SK-N-SH (cell line): ENCODE results near the gene WWOX. TPM values are rescaled to one million over a fixed set of nuclear protein-coding genes. Genes with fewer than 3 reads are reported as not detected.
"Not testable (repeated sequence)": the region's sequence is repeated elsewhere in the genome, so short reads cannot be mapped to it uniquely, and the experiment has no call there.

Experiments used
- CTCF ChIA-PET: fragments of 300-600, 350-600 bp; formaldehyde crosslinking; extraction: SDS; loops from one replicate; lab custom pipeline; 2021; lab: Yijun Ruan, JAX
- POLR2A ChIA-PET: fragments of 350-600 bp; sonication (Branson Sonifier 250); formaldehyde crosslinking; extraction: SDS; loops from one replicate; lab custom pipeline; 2020; ENCODE audit warnings: antibody characterized with exemption, inconsistent platforms; lab: Yijun Ruan, JAX
- DNase-seq: peaks from one replicate; pipeline ENCODE4 v3.0.0; 2012
- H2AFZ ChIP-seq: fragments of 200-600 bp; sonication (generic); 2 replicates; pipeline ENCODE4 v1.8.1; 2016; ENCODE audit warnings: antibody characterized with exemption, mild to moderate bottlenecking, low read depth
- H3F3A ChIP-seq: fragments of 200-600 bp; sonication (generic); replicated peaks from 2 replicates; pipeline ENCODE3; 2016; ENCODE audit warnings: antibody characterized with exemption, mild to moderate bottlenecking; ENCODE audit not compliant: insufficient read depth
- H3K27ac ChIP-seq, 2 experiments: fragments of 200-500 bp in 1 of 2; fragments of 200-600 bp in 1 of 2; sonication (Bioruptor generic) in 1 of 2; sonication (generic), shearing (Covaris generic) in 1 of 2; 2 replicates each; pipeline versions ENCODE4 v1.5.1 to v1.6.1; 2014 to 2016; ENCODE audit warnings: low read depth in 2 of 2, inconsistent platforms in 1 of 2, low read length in 1 of 2, mild to moderate bottlenecking in 1 of 2, mixed read lengths in 1 of 2
- H3K27me3 ChIP-seq: fragments of 200-600 bp; sonication (generic), shearing (Covaris generic); 2 replicates; pipeline ENCODE4 v1.6.1; 2016; ENCODE audit warnings: mixed run types; ENCODE audit not compliant: insufficient read depth
- H3K36me3 ChIP-seq, 2 experiments: fragments of 200-500 bp in 1 of 2; fragments of 200-600 bp in 1 of 2; sonication (Bioruptor generic) in 1 of 2; sonication (generic) in 1 of 2; replicated peaks in 1 of 2; 2 replicates each; pipeline versions ENCODE3 to v1.5.1; 2014 to 2016; ENCODE audit warnings: low read length in 1 of 2, mild to moderate bottlenecking in 1 of 2; ENCODE audit not compliant: insufficient read depth in 2 of 2, control insufficient read depth in 1 of 2
- H3K4me1 ChIP-seq, 2 experiments: fragments of 200-500 bp in 1 of 2; fragments of 200-600 bp in 1 of 2; sonication (Bioruptor generic) in 1 of 2; sonication (generic), shearing (Covaris generic) in 1 of 2; 2 replicates each; pipeline versions ENCODE4 v1.5.1 to v1.6.1; 2014 to 2016; ENCODE audit warnings: low read depth in 1 of 2, low read length in 1 of 2, mixed run types in 1 of 2; ENCODE audit not compliant: insufficient read depth in 2 of 2, control insufficient read depth in 1 of 2
- H3K4me2 ChIP-seq: fragments of 200-600 bp; sonication (generic), shearing (Covaris generic); 2 replicates; pipeline ENCODE4 v1.6.1; 2017; ENCODE audit warnings: mixed run types
- H3K4me3 ChIP-seq, 2 experiments: fragments of 200-500 bp in 1 of 2; fragments of 200-600 bp in 1 of 2; sonication (Bioruptor generic) in 1 of 2; sonication (generic), shearing (Covaris generic) in 1 of 2; 2 replicates each; pipeline versions ENCODE4 v1.5.1 to v1.8.1; 2014 to 2016; ENCODE audit warnings: low read depth in 2 of 2, inconsistent platforms in 1 of 2, low read length in 1 of 2, mild to moderate bottlenecking in 1 of 2, mixed read lengths in 1 of 2, moderate library complexity in 1 of 2
- H3K79me2 ChIP-seq: fragments of 200-600 bp; sonication (generic); 2 replicates; pipeline ENCODE4 v1.8.1; 2017; ENCODE audit warnings: mild to moderate bottlenecking; ENCODE audit not compliant: insufficient read depth
- H3K9ac ChIP-seq: fragments of 200-600 bp; sonication (generic); 2 replicates; pipeline ENCODE4 v1.6.1; 2017; ENCODE audit warnings: mixed run types
- H3K9me2 ChIP-seq: fragments of 200-600 bp; sonication (generic); 2 replicates; pipeline ENCODE4 v1.6.1; 2017; ENCODE audit warnings: mixed run types
- H3K9me3 ChIP-seq: fragments of 200-600 bp; sonication (generic); 2 replicates; pipeline ENCODE4 v1.6.1; 2017; ENCODE audit warnings: mixed run types, mild to moderate bottlenecking, moderate library complexity
- H4K20me1 ChIP-seq: fragments of 200-600 bp; sonication (generic); 2 replicates; pipeline ENCODE4 v1.6.1; 2017; ENCODE audit warnings: mild to moderate bottlenecking, mixed run types; ENCODE audit not compliant: insufficient read depth
- ELF1 ChIP-seq: IDR thresholded peaks from 2 replicates; pipeline ENCODE4 v1.4.0; 2012
- EP300 ChIP-seq, 2 experiments: IDR thresholded peaks; 2 replicates each; pipeline versions ENCODE4 v1.4.0 to v1.6.1; 2012; ENCODE audit warnings: borderline replicate concordance in 1 of 2, low read depth in 1 of 2, low read length in 1 of 2
- EZH2phosphoT487 ChIP-seq: fragments of 200-600 bp; sonication (generic); IDR thresholded peaks from 2 replicates; pipeline ENCODE4 v1.6.1; 2017; ENCODE audit warnings: low read depth, mixed run types, mild to moderate bottlenecking, antibody characterized with exemption, moderate library complexity, borderline replicate concordance
- FOSL2 ChIP-seq: IDR thresholded peaks from 2 replicates; pipeline ENCODE4 v1.4.0; 2012; ENCODE audit warnings: low read depth, mild to moderate bottlenecking, moderate library complexity, borderline replicate concordance
- FOXJ3 ChIP-seq: sonication (generic); formaldehyde crosslinking; IDR thresholded peaks from 2 replicates; pipeline ENCODE4 v1.5.1; 2020; ENCODE audit warnings: mild to moderate bottlenecking, missing genetic modification reagents
- NRF1 ChIP-seq: IDR thresholded peaks from 2 replicates; pipeline ENCODE4 v1.6.1; 2012; ENCODE audit warnings: low read depth, mild to moderate bottlenecking, low read length
- RAD21 ChIP-seq: IDR thresholded peaks from 2 replicates; pipeline ENCODE4 v1.6.1; 2012; ENCODE audit warnings: mild to moderate bottlenecking, low read length
- RCOR1 ChIP-seq: fragments of 150-350 bp; IDR thresholded peaks from 2 replicates; pipeline ENCODE4 v1.6.1; 2017; ENCODE audit warnings: antibody characterized with exemption, low read length
- RFX5 ChIP-seq: IDR thresholded peaks from 2 replicates; pipeline ENCODE4 v1.6.1; 2012; ENCODE audit warnings: mild to moderate bottlenecking, improper control_type of control experiment, low read length
- TAF1 ChIP-seq: IDR thresholded peaks from 2 replicates; pipeline ENCODE4 v1.6.1; 2012; ENCODE audit warnings: low read depth, mild to moderate bottlenecking, low read length, moderate library complexity, borderline replicate concordance
- TEAD4 ChIP-seq: IDR thresholded peaks from 2 replicates; pipeline ENCODE4 v1.4.0; 2012; ENCODE audit warnings: mild to moderate bottlenecking, borderline replicate concordance; ENCODE audit not compliant: insufficient read depth
- WGBS: methylation state at CpG from one replicate; pipeline ENCODE4 v1.1.6; 2017; ENCODE audit warnings: low lambda C conversion rate; 5-methylcytosine and 5-hydroxymethylcytosine counted together
- polyA plus RNA-seq, 3 experiments: library from polyadenylated mRNA; depleted of rRNA; stranded (reverse); fragments of >200 nt; gene quantifications; 2 replicates each; pipeline ENCODE4 v1.2.3, GENCODE V29; 2012
- TF ChIP-seq, protein P1 (sequence below): IDR thresholded peaks from 2 replicates; pipeline ENCODE4 v1.4.0; 2012; ENCODE audit warnings: low read depth, borderline replicate concordance
- TF ChIP-seq, protein P2 (sequence below): IDR thresholded peaks from 2 replicates; pipeline ENCODE4 v1.4.0; 2012; ENCODE audit warnings: low read depth, borderline replicate concordance

Gene WWOX
- polyA plus RNA-seq, 1 of the 3 experiments (the other 2 are of a cell fraction): 10.8 TPM

DNA sequence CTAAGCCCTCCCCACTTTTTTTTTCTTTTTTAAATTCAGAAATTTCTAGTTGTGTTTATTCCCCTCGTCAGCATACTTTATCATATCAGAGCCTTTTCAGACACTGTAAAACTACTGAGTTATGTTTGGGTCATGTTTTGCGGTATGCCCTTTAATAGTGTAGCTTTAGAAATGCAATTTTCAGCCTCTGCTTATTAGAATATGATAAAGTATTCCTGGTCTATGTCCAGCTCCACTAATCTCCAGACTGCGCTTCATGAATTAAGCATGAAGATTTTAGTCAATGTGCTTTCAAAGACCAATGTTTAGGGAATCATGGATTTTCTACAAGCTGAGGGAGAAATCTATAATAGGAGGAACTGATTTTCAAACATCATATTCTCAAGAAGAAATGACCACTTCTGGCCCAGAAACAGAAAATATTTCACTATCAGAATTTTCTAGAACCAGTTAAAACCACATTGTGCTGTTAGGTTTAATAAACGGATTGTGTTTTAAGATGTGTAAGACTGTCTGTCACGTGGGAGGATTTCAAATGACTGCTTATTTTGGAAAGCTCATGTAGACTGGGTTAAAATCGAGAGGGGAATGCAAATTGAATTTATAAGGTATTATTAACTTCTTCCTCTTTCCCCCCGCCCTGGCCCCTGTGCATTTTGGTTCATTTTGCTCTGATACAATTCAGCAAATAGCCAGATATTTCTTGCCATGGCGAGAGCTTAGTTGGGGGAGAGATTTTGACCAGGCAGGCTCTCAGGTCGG lies 498.5 kb downstream of the WWOX start (continued):
- no peak for TF ChIP-seq EZH2phosphoT487
- TF ChIP-seq TAF1: no peak
- TF ChIP-seq FOSL2: no peak
- no peak for TF ChIP-seq TEAD4
- TF ChIP-seq, protein P1, sequence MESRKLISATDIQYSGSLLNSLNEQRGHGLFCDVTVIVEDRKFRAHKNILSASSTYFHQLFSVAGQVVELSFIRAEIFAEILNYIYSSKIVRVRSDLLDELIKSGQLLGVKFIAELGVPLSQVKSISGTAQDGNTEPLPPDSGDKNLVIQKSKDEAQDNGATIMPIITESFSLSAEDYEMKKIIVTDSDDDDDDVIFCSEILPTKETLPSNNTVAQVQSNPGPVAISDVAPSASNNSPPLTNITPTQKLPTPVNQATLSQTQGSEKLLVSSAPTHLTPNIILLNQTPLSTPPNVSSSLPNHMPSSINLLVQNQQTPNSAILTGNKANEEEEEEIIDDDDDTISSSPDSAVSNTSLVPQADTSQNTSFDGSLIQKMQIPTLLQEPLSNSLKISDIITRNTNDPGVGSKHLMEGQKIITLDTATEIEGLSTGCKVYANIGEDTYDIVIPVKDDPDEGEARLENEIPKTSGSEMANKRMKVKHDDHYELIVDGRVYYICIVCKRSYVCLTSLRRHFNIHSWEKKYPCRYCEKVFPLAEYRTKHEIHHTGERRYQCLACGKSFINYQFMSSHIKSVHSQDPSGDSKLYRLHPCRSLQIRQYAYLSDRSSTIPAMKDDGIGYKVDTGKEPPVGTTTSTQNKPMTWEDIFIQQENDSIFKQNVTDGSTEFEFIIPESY: no peak
- TF ChIP-seq RFX5: no peak

DNA sequence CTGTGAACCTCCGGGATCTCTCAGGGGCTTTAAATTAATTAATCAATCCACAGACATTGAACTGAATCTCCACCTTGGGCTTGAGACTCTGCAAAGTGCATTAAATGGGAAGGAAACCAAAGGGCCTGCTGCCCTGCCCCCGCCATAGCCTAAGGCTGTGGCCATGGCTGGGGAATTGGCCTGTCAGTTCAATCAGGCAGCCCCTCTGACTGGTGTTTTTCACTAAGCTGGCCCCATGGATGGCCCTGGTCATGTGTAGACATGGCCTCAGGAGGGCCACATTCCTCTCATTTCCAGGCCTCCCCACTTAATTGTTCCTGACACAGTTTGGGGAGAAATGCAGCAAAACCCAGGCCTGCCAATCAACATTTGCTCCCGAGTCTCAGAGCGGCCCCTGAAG lies 499.8 kb downstream of the WWOX start:
- Histone ChIP-seq H3F3A (no peaks in the 10 kb centered on the region), H3K4me2 (no peak overlapping the region), H3K36me3 (no peaks in the 10 kb centered on the region), H3K9me3 (no peaks in the 10 kb centered on the region; the same call in 1 of the 2 replicates), H3K27me3 (no peaks in the 10 kb centered on the region), H3K79me2 (no peaks in the 10 kb centered on the region), H3K9me2 (no peaks in the 10 kb centered on the region), H3K4me3 (no peak overlapping the region), H4K20me1 (no peaks in the 10 kb centered on the region), H3K4me1 (no peaks in the 10 kb centered on the region; a peak in 1 of 4 replicates), H3K27ac (no peak overlapping the region), H3K9ac (no peak overlapping the region), H2AFZ (no peak overlapping the region)
- 52% methylated on average over 3 of the region's 4 CpGs for WGBS
- peak; percentile 11 for DNase-seq
- POLR2A ChIA-PET: no interaction called here
- TF ChIP-seq RAD21: no peak
- TF ChIP-seq ELF1: no peak
- TF ChIP-seq FOXJ3: no peak
- no peak for TF ChIP-seq EP300 (IDR thresholded peaks at IDR 0.05; ENCODE audit: borderline replicate concordance in 1 of 2, low read depth in 1 of 2, low read length in 1 of 2)
- TF ChIP-seq NRF1: no peak
- TF ChIP-seq, protein P2, sequence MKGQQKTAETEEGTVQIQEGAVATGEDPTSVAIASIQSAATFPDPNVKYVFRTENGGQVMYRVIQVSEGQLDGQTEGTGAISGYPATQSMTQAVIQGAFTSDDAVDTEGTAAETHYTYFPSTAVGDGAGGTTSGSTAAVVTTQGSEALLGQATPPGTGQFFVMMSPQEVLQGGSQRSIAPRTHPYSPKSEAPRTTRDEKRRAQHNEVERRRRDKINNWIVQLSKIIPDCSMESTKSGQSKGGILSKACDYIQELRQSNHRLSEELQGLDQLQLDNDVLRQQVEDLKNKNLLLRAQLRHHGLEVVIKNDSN: no peak
- no peak for TF ChIP-seq RCOR1
- CTCF ChIA-PET: interaction anchor here (0.6 to 0.9 kb wide), 2 partner anchors 12 to 32 kb away, joined by 3 read pairs; no protein-coding TSS in a partner anchor

DNA sequence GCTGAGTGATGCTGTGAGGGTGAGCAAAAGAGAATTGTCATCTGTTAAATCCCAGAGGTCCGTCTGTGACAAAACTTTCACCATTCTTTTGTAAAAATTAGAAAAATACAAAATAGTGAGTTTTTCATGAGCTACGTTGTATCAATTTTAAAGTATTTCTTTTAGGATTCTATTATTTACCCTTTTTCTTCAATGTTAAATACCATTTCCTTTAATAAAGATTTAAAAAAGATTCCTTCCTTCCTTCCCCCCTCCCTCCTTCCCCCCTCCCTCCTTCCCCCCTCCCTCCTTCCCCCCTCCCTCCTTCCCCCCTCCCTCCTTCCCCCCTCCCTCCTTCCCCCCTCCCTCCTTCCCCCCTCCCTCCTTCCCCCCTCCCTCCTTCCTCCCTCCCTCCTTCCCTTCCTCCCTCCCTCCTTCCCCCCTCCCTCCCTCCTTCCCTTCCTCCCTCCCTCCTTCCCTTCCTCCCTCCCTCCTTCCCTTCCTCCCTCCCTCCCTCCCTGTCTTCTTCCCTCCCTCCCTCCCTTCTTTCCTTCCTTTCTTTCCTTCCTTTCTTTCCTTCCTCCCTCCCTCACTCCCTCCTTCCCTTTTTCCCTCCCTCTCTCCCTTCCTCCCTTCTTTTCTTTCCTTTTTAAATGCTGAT lies 505.1 kb downstream of the WWOX start:
- 65% methylated on average over 2 of the region's 2 CpGs for WGBS
- H3K4me1 ChIP-seq, H3K9me2 ChIP-seq, H3K79me2 ChIP-seq, H3K36me3 ChIP-seq, H3K27ac ChIP-seq, H3K27me3 ChIP-seq, H3K4me2 ChIP-seq, CTCF ChIA-PET, H3K4me3 ChIP-seq, H3K9ac ChIP-seq, POLR2A ChIA-PET, H3K9me3 ChIP-seq, H4K20me1 ChIP-seq, DNase-seq, H3F3A ChIP-seq, H2AFZ ChIP-seq: not testable (repeated sequence)
